GM23338 (cell line): ENCODE data around the gene LRCH3. TPM values are rescaled to one million over a fixed set of nuclear protein-coding genes. Genes with fewer than 3 reads are reported as not detected.

ENCODE experiments used
- ATAC-seq: fragments of 200-7000 bp; cut with Tn5 transposase; 3 replicates; pipeline ENCODE4 v1.9.1; 2020
- DNase-seq: peaks from one replicate; pipeline ENCODE4 v3.0.0-alpha.2; 2015; ENCODE audit warnings: low spot score
- H2AFZ ChIP-seq: fragments of 200-600 bp; sonication (generic); 2 replicates; pipeline ENCODE4 v1.8.0; 2016; ENCODE audit warnings: antibody characterized with exemption, mild to moderate bottlenecking, moderate library complexity
- H3F3A ChIP-seq: fragments of 200-600 bp; sonication (generic); replicated peaks from 2 replicates; pipeline ENCODE4 v1.8.0; 2017; ENCODE audit warnings: antibody characterized with exemption, mixed run types, low read depth
- H3K27ac ChIP-seq: fragments of 200-600 bp; sonication (generic); 2 replicates; pipeline ENCODE4 v1.6.1; 2016; ENCODE audit warnings: low read depth
- H3K27me3 ChIP-seq: fragments of 200-600 bp; sonication (generic); 2 replicates; pipeline ENCODE4 v1.8.0; 2016; ENCODE audit warnings: mild to moderate bottlenecking, mixed run types, moderate library complexity; ENCODE audit not compliant: insufficient read depth
- H3K36me3 ChIP-seq: fragments of 200-600 bp; sonication (generic); 2 replicates; pipeline ENCODE4 v1.8.0; 2016; ENCODE audit warnings: mild to moderate bottlenecking; ENCODE audit not compliant: insufficient read depth
- H3K4me1 ChIP-seq: fragments of 200-600 bp; sonication (generic); 2 replicates; pipeline ENCODE4 v1.8.0; 2016; ENCODE audit warnings: mild to moderate bottlenecking, moderate library complexity; ENCODE audit not compliant: insufficient read depth
- H3K4me2 ChIP-seq: fragments of 200-600 bp; sonication (generic); 2 replicates; pipeline ENCODE4 v1.7.1; 2017; ENCODE audit warnings: mixed run types
- H3K4me3 ChIP-seq: fragments of 200-600 bp; sonication (generic); 2 replicates; pipeline ENCODE4 v1.6.1; 2016; ENCODE audit warnings: mixed run types
- H3K79me2 ChIP-seq: fragments of 200-600 bp; sonication (generic); replicated peaks from 2 replicates; pipeline ENCODE4 v1.8.0; 2017; ENCODE audit warnings: mild to moderate bottlenecking; ENCODE audit not compliant: insufficient read depth
- H3K9me2 ChIP-seq: fragments of 200-600 bp; sonication (generic); 2 replicates; pipeline ENCODE4 v1.8.0; 2017; ENCODE audit not compliant: insufficient read depth
- H4K20me1 ChIP-seq: fragments of 200-600 bp; sonication (generic); replicated peaks from 2 replicates; pipeline ENCODE4 v1.8.0; 2017; ENCODE audit warnings: mild to moderate bottlenecking; ENCODE audit not compliant: insufficient read depth
- H3K27ac Mint-ChIP-seq: 2 replicates; pipeline ENCODE4 v1.8.0; 2020; ENCODE audit warnings: inconsistent platforms, mild to moderate bottlenecking, moderate library complexity, mixed read lengths
- H3K27me3 Mint-ChIP-seq: 3 replicates; pipeline ENCODE4 v1.8.0; 2022; ENCODE audit warnings: low read depth, mild to moderate bottlenecking, moderate library complexity, mixed read lengths, inconsistent platforms; ENCODE audit not compliant: insufficient read depth, poor library complexity
- H3K36me3 Mint-ChIP-seq: 3 replicates; pipeline ENCODE4 v1.8.0; 2021; ENCODE audit warnings: low read depth, mild to moderate bottlenecking, inconsistent platforms, moderate library complexity, mixed read lengths
- H3K4me1 Mint-ChIP-seq: 3 replicates; pipeline ENCODE4 v1.8.0; 2020; ENCODE audit warnings: mild to moderate bottlenecking, inconsistent platforms, mixed read lengths
- H3K4me3 Mint-ChIP-seq: 3 replicates; pipeline ENCODE4 v1.8.0; 2021; ENCODE audit warnings: moderate library complexity, mild to moderate bottlenecking, inconsistent platforms, mixed read lengths
- H3K9me3 Mint-ChIP-seq: 3 replicates; pipeline ENCODE4 v1.8.0; 2020; ENCODE audit warnings: moderate library complexity, mild to moderate bottlenecking, inconsistent platforms, mixed read lengths
- CREB1 ChIP-seq: fragments of 250-450 bp; sonication (Bioruptor Pico); IDR thresholded peaks from 2 replicates; pipeline ENCODE4 v1.5.0; 2020; ENCODE audit warnings: low read depth, mild to moderate bottlenecking, moderate library complexity
- EZH2 ChIP-seq: fragments of 200-600 bp; sonication (generic); IDR thresholded peaks from one replicate; pipeline ENCODE4 v1.8.0; 2017; ENCODE audit warnings: antibody characterized with exemption, mild to moderate bottlenecking, low read depth; ENCODE audit not compliant: unreplicated experiment
- EZH2phosphoT487 ChIP-seq: fragments of 200-600 bp; sonication (generic); IDR thresholded peaks from one replicate; pipeline ENCODE4 v1.8.1; 2018; ENCODE audit warnings: antibody characterized with exemption; ENCODE audit not compliant: unreplicated experiment
- NANOG ChIP-seq: IDR thresholded peaks from 2 replicates; pipeline ENCODE4 v1.6.1; 2016; ENCODE audit warnings: antibody characterized with exemption, borderline replicate concordance
- POLR2AphosphoS5 ChIP-seq: IDR thresholded peaks from 2 replicates; pipeline ENCODE4 v1.6.1; 2016; ENCODE audit warnings: antibody characterized with exemption, low read depth
- REST ChIP-seq: IDR thresholded peaks from one replicate; pipeline ENCODE4 v1.6.1; 2018; ENCODE audit warnings: antibody characterized with exemption; ENCODE audit not compliant: unreplicated experiment
- STAT1 ChIP-seq: IDR thresholded peaks from one replicate; pipeline ENCODE4 v1.6.1; 2016; ENCODE audit warnings: antibody characterized with exemption; ENCODE audit not compliant: unreplicated experiment
- ZNF114 ChIP-seq: fragments of 250-450 bp; sonication (Bioruptor Pico); IDR thresholded peaks from 2 replicates; pipeline ENCODE4 v1.5.0; 2020; ENCODE audit warnings: mild to moderate bottlenecking, moderate library complexity
- ZNF331 ChIP-seq: fragments of 250-450 bp; sonication (Bioruptor Pico); IDR thresholded peaks from 2 replicates; pipeline ENCODE4 v1.5.0; 2020; ENCODE audit warnings: low read depth, mild to moderate bottlenecking, moderate library complexity
- polyA plus RNA-seq: library from polyadenylated mRNA; unstranded; fragments of >200 nt; fragmentation: Nextera tagmentation; extraction: Ambion mirVana; gene quantifications from 2 replicates; pipeline ENCODE4 v1.2.1, GENCODE V29; 2016
- total RNA-seq: library from RNA; depleted of rRNA; stranded (reverse); fragments of >200 nt; shearing (Covaris generic); gene quantifications from 2 replicates; pipeline ENCODE4 v1.2.3, GENCODE V29; 2014
- TF ChIP-seq, protein P1 (sequence below): fragments of 250-450 bp; sonication (Bioruptor Pico); IDR thresholded peaks from 2 replicates; pipeline ENCODE4 v1.5.0; 2020; ENCODE audit warnings: mild to moderate bottlenecking, moderate library complexity
- TF ChIP-seq, protein P2 (sequence below), 2 experiments: fragments of 200-600 bp in 1 of 2; sonication (generic) in 1 of 2; conservative IDR thresholded peaks; 2 replicates each; pipeline versions ENCODE4 v1.5.1 to v1.6.1; 2016 to 2017; ENCODE audit warnings: antibody characterized with exemption in 2 of 2, low read depth in 2 of 2, mild to moderate bottlenecking in 2 of 2, moderate library complexity in 1 of 2

Gene LRCH3
- total and polyA plus RNA-seq, 2 experiments from 2014 or later = 22.9 to 60.0 TPM

- Histone ChIP-seq H3K4me2 (no peak overlapping the region), H3F3A (no peaks in the 10 kb centered on the region), H3K27ac (no peak overlapping the region), H3K4me3 (no peak overlapping the region), H2AFZ (no peak overlapping the region), H3K4me1 (no peaks in the 10 kb centered on the region), H3K79me2 (peaks cover 20% of the 10 kb centered on the region), H3K27me3 (no peaks in the 10 kb centered on the region), H3K36me3 (no peaks in the 10 kb centered on the region), H3K9me2 (peaks cover 7% of the 10 kb centered on the region; the same call in 1 of the 2 replicates), H4K20me1 (no peaks in the 10 kb centered on the region; the same call in 1 of the 2 replicates)
- ATAC-seq (no peak), DNase-seq (no peak)
- no peak overlapping the region for H3K27ac Mint-ChIP-seq
- H3K36me3 Mint-ChIP-seq = peaks cover 2% of the 10 kb centered on the region; the same call in 1 of the 3 replicates
- TF ChIP-seq EZH2 (no peak), ZNF114 (CRISPR knock-in tag) (no peak), REST (no peak), POLR2AphosphoS5 (no peak), ZNF331 (CRISPR knock-in tag) (no peak), STAT1 (no peak), NANOG (no peak), EZH2phosphoT487 (no peak), CREB1 (CRISPR knock-in tag) (no peak)
- TF ChIP-seq, protein P1, sequence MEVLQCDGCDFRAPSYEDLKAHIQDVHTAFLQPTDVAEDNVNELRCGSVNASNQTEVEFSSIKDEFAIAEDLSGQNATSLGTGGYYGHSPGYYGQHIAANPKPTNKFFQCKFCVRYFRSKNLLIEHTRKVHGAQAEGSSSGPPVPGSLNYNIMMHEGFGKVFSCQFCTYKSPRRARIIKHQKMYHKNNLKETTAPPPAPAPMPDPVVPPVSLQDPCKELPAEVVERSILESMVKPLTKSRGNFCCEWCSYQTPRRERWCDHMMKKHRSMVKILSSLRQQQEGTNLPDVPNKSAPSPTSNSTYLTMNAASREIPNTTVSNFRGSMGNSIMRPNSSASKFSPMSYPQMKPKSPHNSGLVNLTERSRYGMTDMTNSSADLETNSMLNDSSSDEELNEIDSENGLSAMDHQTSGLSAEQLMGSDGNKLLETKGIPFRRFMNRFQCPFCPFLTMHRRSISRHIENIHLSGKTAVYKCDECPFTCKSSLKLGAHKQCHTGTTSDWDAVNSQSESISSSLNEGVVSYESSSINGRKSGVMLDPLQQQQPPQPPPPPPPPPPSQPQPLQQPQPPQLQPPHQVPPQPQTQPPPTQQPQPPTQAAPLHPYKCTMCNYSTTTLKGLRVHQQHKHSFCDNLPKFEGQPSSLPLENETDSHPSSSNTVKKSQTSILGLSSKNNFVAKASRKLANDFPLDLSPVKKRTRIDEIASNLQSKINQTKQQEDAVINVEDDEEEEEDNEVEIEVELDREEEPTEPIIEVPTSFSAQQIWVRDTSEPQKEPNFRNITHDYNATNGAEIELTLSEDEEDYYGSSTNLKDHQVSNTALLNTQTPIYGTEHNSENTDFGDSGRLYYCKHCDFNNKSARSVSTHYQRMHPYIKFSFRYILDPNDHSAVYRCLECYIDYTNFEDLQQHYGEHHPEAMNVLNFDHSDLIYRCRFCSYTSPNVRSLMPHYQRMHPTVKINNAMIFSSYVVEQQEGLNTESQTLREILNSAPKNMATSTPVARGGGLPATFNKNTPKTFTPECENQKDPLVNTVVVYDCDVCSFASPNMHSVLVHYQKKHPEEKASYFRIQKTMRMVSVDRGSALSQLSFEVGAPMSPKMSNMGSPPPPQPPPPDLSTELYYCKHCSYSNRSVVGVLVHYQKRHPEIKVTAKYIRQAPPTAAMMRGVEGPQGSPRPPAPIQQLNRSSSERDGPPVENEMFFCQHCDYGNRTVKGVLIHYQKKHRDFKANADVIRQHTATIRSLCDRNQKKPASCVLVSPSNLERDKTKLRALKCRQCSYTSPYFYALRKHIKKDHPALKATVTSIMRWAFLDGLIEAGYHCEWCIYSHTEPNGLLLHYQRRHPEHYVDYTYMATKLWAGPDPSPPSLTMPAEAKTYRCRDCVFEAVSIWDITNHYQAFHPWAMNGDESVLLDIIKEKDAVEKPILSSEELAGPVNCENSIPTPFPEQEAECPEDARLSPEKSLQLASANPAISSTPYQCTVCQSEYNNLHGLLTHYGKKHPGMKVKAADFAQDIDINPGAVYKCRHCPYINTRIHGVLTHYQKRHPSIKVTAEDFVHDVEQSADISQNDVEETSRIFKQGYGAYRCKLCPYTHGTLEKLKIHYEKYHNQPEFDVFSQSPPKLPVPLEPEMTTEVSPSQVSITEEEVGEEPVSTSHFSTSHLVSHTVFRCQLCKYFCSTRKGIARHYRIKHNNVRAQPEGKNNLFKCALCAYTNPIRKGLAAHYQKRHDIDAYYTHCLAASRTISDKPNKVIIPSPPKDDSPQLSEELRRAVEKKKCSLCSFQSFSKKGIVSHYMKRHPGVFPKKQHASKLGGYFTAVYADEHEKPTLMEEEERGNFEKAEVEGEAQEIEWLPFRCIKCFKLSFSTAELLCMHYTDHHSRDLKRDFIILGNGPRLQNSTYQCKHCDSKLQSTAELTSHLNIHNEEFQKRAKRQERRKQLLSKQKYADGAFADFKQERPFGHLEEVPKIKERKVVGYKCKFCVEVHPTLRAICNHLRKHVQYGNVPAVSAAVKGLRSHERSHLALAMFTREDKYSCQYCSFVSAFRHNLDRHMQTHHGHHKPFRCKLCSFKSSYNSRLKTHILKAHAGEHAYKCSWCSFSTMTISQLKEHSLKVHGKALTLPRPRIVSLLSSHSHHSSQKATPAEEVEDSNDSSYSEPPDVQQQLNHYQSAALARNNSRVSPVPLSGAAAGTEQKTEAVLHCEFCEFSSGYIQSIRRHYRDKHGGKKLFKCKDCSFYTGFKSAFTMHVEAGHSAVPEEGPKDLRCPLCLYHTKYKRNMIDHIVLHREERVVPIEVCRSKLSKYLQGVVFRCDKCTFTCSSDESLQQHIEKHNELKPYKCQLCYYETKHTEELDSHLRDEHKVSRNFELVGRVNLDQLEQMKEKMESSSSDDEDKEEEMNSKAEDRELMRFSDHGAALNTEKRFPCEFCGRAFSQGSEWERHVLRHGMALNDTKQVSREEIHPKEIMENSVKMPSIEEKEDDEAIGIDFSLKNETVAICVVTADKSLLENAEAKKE (CRISPR knock-in tag) = no peak
- TF ChIP-seq, protein P2, sequence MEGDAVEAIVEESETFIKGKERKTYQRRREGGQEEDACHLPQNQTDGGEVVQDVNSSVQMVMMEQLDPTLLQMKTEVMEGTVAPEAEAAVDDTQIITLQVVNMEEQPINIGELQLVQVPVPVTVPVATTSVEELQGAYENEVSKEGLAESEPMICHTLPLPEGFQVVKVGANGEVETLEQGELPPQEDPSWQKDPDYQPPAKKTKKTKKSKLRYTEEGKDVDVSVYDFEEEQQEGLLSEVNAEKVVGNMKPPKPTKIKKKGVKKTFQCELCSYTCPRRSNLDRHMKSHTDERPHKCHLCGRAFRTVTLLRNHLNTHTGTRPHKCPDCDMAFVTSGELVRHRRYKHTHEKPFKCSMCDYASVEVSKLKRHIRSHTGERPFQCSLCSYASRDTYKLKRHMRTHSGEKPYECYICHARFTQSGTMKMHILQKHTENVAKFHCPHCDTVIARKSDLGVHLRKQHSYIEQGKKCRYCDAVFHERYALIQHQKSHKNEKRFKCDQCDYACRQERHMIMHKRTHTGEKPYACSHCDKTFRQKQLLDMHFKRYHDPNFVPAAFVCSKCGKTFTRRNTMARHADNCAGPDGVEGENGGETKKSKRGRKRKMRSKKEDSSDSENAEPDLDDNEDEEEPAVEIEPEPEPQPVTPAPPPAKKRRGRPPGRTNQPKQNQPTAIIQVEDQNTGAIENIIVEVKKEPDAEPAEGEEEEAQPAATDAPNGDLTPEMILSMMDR (conservative IDR thresholded peaks at IDR 0.05; ENCODE audit: low read depth in 2 of 2) = no peak
- no peaks in the 10 kb centered on the region for H3K9me3 Mint-ChIP-seq
- H3K4me3 Mint-ChIP-seq = no peak overlapping the region
- H3K4me1 Mint-ChIP-seq = no peaks in the 10 kb centered on the region
- H3K27me3 Mint-ChIP-seq = no peaks in the 10 kb centered on the region
Observed at GRCh38 chr3:197758512-197758911, 32.5 kb upstream of the LRCH3 start.
